Right ventricle myocardium inferior (tissue), 1 donor: Measurements from ENCODE around the gene ZNF157. TPM values are rescaled to one million over a fixed set of nuclear protein-coding genes. Genes with fewer than 3 reads are reported as not detected.
A peak's percentile ranks its signal among the peaks of the same experiment; 100 is the strongest.

Source experiments
- ATAC-seq: fragments of 200-7000 bp; cut with Tn5 transposase; one replicate; pipeline ENCODE4 v1.9.1; 2020; ENCODE audit warnings: mild to moderate bottlenecking, moderate library complexity
- DNase-seq: peaks from one replicate; pipeline ENCODE4 v3.0.0; 2021; ENCODE audit errors: missing footprints
- intact Hi-C: fragments of 100-400 bp; cut with DNase I; formaldehyde crosslinking; loops from one replicate; pipeline ENCODE4 v1.11.0; 2022
- total RNA-seq: library from RNA; stranded (reverse); fragmentation: NEBNext Ultra II Directional; extraction: Animal tissue kit (Norgen Biotek cat#: 25700); gene quantifications from one replicate; pipeline ENCODE4 v1.2.1, GENCODE V29; 2021
- donor health status: DM: no; HTN: yes; CAD: no; lungs with severe emphysema.

The ZNF157 gene
- total RNA-seq, 1 donor from 2014 or later, result not detected

GRCh38 chrX:47422444-47422843 is 52.1 kb downstream of the ZNF157 start:
- ATAC-seq (no peak), DNase-seq (no peak)
- intact Hi-C loops, result no loop called here

DNA sequence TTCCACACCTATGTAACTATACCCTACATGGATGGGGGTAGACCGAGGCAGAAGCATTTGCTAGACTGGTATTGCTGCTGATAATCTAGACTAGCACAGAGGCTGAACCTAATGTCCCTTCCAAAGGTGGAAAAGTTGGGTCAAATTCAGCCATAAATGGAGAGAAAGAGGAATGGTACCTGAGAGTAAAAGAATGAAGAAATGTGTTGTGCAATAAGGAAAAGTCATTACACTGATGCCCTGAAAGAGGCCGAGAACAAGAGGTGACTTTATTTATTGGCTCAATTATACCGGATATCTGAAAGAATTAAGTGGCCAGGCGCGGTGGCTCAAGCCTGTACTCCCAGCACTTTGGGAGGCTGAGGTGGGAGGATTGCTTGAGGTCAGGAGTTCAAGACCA is 60.5 kb downstream of the ZNF157 start:
- ATAC-seq (no peak), DNase-seq (no peak)
- intact Hi-C loops, result no loop called here

GRCh38 chrX:47446431-47446830 is 76.1 kb downstream of the ZNF157 start:
- ATAC-seq, result no peak
- DNase-seq, result no peak
- intact Hi-C loops, result no loop called here

DNA sequence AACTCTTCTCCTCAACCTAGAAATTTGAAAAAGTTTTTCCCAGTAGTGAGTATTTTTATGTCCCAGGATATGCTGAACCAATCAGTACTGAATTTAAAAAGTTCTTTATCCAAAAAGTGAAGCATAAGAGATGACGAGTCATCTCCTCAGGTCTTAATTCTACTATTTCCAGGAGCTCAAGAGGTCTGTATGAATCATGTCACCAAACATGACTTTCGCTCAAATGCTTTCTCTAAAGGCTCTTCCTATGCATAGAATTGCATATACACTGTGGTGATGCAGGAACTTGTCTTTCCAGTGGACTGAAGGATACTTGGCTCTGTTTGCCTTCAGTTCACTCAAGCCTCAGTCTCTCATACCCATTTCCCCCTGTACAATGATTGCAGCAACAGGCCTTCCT is 76.6 kb downstream of the ZNF157 start:
- ATAC-seq, result no peak
- intact Hi-C loops, result no loop called here
- no peak for DNase-seq

DNA sequence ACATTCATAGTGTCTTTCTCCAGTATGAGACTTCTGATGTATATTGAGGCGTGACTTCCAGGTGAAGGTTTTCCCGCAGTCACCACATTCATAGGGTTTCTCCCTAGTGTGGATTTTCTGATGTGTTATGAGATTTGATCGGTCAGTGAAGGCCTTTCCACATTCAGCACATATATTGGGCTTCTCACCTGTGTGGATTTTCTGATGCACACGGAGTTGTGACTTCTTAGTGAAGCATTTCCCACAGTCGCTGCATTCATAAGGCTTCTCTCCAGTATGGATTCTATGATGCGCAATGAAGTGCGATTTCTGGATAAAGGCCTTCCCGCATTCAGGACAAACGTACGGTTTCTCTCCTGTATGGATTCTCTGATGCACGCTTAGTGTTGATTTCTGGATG is 77.2 kb downstream of the ZNF157 start:
- ATAC-seq, result no peak

GRCh38 chrX:47448165-47448806 is 77.9 kb downstream of the ZNF157 start:
- intact Hi-C loops, result no loop called here
- ATAC-seq, result no peak
- DNase-seq, result no peak

More for the DNA sequence above, 77.2 kb downstream of the ZNF157 start:
- intact Hi-C loops, result no loop called here
- DNase-seq, result no peak

DNA sequence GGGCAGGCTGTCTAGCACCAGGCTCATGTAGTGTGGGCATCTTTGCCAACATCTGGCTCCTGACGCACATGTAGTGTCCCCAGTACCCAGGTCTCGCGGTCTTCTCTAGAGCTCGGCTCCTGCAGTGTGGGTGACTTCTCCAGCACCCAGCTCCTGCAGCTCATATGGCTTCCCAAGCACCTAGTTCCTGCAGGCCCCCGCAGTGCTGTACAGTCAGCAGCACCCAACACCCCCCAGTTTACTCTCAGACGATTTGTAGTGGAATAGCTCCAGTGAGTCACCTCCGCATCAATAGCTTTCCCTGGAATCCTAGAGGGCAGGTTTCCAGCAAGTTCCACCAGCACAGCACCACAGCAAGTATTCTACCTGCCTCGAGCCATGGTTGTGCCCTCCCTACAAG is 81.7 kb downstream of the ZNF157 start:
- no peak for DNase-seq
- intact Hi-C loops, result no loop called here
- ATAC-seq, result no peak

DNA sequence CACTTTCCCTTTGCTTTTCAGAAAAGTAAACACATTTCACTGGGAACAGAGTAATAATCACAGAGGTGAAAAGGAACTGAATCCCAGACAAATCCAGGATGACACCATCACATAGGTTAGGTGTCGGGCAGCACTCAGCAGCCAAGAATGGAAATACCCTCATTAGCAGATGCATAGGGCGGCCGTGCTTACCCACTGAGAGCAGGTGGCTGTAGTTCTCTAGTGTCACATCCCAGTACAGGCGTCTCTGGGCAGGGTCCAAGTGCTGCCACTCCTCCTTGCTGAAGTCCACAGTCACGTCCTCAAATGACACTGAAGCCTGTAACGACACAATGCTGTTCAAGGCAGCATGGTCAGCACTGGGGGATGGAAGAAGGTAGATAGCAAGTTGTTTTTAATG is 85.7 kb downstream of the ZNF157 start:
- intact Hi-C loops, result no loop called here
- DNase-seq, result no peak
- peak; percentile 71 for ATAC-seq

DNA sequence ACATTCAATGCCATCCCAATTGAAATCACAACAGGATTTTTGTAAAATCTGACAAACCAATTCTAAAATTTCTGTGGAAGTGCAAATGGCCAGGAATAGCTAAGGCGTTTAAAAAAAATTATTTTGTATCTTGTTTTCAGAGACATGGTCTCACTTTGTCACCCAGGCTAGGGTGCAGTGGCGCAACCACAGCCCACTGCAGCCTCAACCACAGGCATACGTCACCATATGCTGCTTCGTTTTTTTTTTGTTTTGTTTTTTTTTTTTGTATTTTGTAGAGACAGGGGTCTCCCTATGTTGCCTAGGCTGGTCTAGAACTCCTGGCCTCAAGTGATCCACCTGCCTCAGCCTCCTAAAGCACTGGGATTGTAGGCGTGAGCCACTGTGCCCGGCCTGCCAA is 88.2 kb downstream of the ZNF157 start:
- intact Hi-C loops, result no loop called here

GRCh38 chrX:47460561-47460960 is 90.2 kb downstream of the ZNF157 start:
- intact Hi-C loops, result no loop called here
- no peak for ATAC-seq
- no peak for DNase-seq

More for the DNA sequence above, 88.2 kb downstream of the ZNF157 start:
- no peak for ATAC-seq
- no peak for DNase-seq

Other genes with a start within 250 kb of the ZNF157 start
- 212 TPM for gene NDUFB11, start 225.9 kb upstream of the ZNF157 start, total RNA-seq
- gene RBM10, start 225.4 kb upstream of the ZNF157 start, total RNA-seq, result 28.5 TPM
- gene UBA1, start 176.7 kb upstream of the ZNF157 start, total RNA-seq, result 93.5 TPM
- 139 TPM for gene CDK16, start 151.9 kb upstream of the ZNF157 start, total RNA-seq
- 31.5 TPM for gene USP11, start 137.6 kb upstream of the ZNF157 start, total RNA-seq
- 13.1 TPM for gene ZNF41, start 112.6 kb downstream of the ZNF157 start, total RNA-seq
- gene ARAF, start 190.6 kb downstream of the ZNF157 start, total RNA-seq, result 76.5 TPM
- gene TIMP1, start 211.9 kb downstream of the ZNF157 start, total RNA-seq, result 112 TPM
- gene SYN1, start 249.3 kb downstream of the ZNF157 start, total RNA-seq, result 11.1 TPM